Activated CD4-positive, alpha-beta T cell treated with anti-CD3 and anti-CD28 coated beads, Interleukin-2, Interleukin-6, amounts not matched to agents 100 ng/mL and 50 ng/mL, durations not matched to agents 16 hours and 8 hours (primary cell): ENCODE data around the gene PPFIA4.

Source experiments
- DNase-seq: peaks from one replicate; pipeline ENCODE4 v3.0.0-alpha.2; 2020

PPFIA4 gene

DNA sequence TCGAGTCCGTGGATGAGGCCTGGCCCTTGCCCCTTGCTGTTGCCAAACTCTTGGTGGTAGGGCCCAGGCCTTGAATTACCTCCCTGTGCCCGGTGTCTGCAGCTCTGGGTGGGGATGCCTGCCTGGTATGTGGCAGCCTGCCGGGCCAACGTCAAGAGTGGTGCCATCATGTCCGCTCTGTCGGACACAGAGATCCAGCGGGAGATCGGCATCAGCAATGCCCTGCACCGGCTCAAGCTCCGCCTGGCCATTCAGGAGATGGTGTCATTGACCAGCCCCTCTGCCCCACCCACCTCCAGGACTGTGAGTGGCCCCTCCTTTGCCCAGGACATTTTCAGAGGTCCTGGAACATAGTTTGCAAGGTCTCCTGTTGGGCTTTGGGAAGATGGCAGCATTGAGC, 33.8 kb downstream of the PPFIA4 start:
- DNase-seq = no peak

DNA sequence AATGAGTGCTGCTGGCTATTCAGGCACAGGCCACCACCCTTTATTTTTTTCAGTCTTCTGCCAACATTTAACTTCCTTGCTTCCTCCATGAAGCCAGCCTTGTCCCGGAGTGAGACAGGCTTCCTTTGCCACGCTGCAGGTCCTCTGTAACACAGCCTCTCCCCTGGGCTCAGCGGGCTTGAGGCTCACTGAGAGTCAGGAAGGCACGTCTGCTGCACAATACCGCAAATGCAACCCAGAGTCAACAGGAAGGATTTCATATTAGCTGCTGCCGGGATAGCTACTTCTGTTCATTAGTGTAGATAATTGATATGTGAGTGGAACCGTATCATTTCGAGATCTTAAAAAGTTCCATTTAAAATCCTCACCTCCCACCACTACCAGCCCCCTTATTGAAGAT, 37.0 kb downstream of the PPFIA4 start:
- no peak for DNase-seq

DNA sequence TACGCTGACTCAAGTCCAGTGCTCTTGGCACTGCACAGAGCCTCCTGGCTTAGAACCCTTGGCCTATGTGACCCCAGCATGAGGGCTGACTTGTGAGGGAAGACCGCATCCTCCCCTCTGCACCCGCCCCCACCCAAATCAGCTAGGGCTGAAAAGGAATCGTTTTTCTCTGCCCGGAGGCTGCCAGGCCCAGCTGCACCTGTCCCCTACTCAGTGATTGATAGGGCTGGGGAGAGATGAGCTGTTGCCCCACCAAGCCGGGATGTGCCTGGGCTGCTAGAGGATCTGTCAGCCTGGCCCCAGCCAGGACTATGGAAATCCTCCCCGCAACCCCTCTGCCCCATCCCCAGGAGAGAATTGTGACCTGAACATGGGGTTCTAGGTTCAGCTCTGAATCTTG, 38.9 kb downstream of the PPFIA4 start:
- DNase-seq = no peak

DNA sequence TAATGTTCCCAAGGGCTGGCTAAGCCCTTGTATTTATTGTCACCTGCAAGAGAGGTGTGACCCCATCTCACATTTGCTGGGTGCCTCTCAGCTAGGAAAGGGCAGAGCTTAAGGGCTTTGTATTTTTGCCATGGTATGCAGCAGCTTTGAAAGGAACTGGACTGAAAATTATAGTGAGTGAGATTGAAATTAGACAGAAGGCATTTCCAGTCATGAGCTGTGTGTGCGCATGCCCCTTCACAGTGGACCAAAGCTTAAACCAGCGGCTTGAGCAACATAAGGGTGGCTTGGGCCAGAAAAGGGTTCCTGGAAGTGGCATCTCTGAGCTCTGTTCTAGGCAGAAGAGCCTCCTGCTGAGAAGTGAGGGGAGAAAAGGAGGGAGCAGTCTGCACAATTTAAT, 39.7 kb downstream of the PPFIA4 start:
- no peak for DNase-seq

DNA sequence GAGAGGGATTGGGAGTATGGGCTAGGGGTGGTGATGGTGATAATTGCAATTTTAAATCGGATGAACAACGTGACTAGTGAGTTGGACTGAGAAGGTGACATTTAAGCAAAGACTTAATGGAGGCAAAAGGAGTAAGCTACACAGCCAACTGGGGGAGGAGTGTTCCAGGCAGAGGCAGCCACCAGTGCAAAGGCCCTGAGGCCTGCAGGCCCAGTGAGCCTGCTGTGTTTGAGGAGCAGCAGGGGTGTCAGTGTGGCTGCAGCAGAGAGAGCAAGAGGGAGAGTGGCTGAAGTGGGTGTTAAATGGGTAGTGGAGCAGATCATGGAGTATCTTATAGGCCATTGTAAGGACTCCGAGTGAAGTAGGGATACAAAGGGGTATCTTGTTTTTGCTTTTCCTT, 40.7 kb downstream of the PPFIA4 start:
- no peak for DNase-seq

DNA sequence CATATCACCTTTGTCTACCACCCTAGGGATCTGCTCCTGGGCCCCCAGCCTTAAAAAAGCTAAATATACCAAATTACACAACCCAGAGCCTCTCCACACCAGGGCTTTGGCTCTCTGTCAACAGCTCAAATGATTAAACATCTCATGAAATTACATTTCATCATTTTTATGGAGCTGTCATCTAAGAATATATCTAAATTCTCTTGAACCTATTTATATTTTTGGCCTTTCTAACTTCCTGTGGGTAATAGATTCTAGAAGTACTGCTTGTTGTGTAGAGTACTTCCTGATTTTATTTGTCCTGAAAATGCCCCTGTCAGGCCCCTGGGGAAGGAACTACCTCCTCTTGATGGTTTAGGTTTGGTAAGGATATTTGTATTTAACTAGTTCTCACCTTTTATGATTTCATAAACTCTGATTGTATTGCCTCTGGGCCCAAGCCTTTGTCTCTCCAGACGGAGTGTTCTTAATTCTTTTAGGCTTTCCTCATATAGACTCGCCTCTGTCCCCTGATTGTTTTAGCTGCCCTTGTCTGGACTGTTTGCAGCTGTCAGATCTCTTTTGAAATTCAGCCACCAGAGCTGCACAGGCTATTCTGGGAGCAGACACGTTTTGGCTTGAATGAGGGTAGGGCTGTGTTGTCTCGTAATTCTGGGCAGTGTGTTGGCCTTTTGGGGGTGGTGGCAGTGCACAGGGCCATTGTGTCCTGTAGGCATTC, 42.9 kb downstream of the PPFIA4 start:
- DNase-seq = no peak

DNA sequence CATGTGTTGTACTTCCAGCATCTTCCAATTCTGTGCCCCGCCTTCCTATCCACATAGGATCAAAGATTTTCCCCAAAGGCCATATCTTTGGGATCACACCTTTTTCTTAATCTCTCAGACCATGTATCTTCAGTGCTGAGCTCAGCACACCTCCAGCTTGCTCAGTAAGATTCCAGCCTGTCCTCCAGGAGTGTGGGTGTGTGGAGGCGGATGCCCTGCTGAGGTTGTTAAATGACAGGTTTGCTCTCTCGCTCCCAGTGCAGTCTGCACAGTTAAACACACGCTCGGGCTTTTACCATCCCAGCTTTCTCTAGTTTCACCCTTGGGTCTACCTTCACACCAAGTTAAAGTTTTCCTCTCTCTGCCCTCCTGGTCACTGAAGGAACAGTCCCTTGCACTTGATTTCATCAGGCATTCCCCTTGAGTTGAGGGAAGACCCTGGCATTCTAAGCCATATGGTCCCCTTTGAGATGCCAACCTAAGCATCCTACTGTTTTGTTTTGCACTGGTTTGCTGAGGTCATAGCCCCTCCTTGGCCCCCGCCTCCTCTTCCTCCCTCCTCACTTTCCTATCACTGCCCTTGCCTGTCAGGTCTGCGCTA, 45.8 kb downstream of the PPFIA4 start:
- DNase-seq = no peak

DNA sequence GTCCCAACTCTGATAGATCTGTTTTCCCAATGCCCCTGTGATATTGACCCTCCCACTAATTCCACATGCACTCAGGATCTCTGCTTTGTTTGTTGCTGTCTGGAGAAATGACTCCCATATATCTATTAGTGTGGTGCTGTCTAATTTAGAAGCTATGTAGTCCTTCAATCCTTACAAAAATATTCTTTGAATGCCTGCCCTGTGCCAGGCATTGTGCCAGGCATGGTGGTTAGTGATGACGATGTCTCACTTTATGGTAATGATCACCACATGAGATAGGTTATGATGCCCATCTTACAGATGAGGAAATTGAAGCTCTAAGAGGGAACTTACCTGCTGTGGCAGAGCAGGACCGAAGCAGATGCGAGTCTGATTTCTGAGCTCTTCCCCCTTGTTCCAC, 46.6 kb downstream of the PPFIA4 start:
- DNase-seq = no peak

DNA sequence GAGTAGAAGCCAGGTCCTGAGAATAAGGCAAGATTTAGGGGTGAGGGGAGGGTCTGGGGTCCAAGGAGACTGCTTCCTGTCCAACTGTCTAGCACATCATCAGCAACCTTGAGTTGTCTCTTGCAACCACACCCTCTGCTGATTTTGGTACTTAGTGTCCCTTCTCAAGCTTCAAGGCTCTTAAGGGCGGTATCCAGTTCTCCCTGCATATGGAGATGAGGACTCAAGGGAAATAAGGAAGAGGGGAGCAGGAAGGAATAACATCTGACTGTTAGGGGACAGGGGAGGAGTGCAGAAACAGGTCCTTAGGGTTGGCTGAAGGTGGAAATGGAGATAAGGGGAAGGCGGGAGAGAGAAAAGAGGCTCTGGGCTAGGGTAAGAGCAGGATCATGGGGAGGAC, 47.2 kb downstream of the PPFIA4 start:
- DNase-seq = no peak

DNA sequence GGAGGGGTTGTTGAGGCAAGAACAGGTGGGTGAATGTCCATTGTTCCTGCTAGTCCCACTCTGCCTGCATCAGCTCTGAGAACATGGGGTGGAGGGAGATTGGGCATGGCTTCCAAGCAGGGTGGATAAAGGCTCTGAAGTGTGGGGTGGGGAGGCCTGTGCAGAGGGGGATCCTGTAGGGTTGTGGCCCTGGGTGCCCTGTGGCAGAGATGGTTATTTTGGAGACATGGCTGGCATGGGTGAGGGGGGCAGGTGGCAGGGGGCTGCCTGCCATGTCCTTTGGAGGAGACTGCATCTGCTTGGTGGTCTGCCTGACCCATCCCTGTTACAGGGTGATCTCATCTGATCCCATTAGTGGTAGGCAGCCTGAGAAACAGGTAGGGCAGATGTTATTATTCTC, 48.3 kb downstream of the PPFIA4 start:
- no peak for DNase-seq

DNA sequence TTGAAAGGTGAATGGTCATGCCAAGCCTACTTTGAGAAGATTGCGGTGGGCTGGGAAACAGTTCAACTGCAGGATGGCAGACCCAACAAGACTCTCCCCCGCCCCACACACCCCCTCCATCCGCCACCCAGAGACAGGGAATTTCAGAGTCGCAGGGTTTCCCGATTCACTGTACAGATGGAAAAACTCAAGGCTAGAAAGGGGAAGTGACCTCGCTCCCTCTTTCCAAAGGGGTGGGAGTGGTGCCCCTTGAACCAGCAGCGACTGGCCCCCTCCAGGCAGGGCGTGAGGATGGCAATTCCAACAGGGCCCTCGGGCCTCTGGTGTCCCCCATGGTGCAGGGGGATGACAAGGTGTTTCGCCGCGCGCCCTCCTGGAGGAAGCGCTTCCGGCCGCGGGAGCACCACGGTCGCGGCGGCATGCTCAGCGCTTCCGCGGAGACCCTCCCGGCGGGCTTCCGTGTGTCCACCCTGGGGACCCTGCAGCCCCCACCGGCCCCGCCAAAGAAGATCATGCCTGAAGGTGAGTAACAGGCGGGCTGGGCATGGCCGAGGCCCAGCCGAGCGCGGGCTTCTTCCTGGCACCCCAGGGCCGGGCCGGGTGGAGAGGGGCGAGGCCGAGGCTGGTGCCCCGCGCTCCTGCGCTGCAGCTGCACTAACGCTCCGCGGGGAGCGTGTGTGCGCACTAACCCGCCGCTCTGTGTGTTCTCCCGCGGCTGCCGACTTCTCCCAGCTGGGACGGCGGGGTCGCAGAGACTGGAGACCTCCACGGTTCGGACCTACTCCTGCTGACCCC, 49.1 kb downstream of the PPFIA4 start:
- DNase-seq = no peak

DNA sequence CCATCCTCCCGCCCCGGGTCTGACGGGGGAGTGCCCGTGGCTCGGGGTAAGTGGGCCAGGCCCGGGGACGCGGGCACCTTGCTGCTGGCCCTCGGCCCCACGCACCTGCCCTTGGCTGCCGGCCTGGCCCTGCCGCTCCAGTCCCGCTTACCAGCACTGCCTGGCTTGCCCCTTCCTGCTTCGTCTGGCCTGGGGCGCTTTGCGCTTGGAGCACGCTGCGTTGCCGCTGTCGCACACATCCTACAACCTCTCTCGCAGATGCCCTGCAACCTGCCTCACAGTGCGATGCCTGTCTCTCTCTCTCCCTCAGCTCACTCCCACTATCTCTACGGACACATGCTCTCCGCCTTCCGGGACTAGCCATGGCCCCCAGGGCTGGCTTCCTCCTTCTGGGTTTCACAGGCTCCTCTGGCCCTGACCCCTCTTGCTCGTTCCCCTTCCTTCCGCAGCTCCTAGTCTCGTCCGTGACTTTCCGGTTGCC, 49.8 kb downstream of the PPFIA4 start:
- no peak for DNase-seq

DNA sequence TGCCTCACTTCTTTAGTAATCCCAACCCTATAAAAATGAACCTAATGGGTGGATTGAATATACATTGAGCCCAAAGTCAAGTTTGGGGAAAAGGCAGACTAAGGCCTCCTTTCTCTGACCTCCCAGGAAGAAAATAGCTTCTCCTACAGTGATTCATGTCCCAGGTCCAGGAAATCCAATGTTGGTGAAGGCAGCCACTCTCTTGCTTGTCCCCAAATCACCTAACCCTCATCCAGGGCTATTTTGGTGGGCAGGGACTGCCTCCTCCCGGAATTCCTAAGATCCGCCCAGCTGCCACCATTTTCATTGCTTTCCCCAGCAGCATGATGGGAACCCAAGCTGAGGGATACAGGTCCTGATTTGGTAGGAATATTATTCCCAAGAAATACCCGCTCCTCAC, 51.1 kb downstream of the PPFIA4 start:
- no peak for DNase-seq

DNA sequence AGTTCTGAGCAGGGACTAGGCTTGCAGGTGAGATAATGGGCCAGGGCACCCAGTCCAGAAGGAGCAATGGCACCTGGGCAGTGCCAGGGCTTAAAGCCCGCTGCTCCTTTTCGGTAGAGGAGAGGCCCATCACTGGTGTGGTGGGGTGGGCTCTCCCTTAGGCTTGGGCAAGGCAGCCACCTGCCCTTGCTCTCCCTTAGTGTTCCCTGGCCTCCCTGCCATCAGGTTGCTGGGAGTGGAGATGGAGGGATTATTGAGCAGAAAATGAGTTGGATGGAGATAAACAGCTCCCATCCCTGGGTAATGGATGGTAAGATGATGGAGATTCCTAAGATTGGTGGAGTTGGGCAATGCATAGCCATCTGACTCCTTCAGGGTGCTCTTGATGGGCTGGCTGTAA, 51.7 kb downstream of the PPFIA4 start:
- DNase-seq = no peak

DNA sequence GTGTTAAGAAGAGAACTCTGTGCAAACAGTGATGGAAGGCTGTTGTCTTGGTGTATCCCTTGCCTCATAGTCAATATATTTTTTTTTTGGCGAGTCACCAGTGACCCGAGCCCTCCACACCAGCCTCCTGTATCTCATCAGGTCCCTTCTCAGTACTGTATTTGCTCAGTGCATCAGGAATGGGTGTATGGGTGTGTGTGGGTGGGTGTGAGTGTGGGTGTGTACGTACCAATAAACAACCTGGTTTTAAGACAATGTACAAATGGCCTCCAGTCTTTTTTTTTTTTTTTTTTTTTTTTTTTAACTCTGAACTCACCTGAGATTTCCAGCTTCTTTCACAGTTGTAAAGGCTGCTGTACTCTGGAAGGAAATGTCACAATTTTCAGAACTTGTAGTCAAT, 52.2 kb downstream of the PPFIA4 start:
- no peak for DNase-seq

DNA sequence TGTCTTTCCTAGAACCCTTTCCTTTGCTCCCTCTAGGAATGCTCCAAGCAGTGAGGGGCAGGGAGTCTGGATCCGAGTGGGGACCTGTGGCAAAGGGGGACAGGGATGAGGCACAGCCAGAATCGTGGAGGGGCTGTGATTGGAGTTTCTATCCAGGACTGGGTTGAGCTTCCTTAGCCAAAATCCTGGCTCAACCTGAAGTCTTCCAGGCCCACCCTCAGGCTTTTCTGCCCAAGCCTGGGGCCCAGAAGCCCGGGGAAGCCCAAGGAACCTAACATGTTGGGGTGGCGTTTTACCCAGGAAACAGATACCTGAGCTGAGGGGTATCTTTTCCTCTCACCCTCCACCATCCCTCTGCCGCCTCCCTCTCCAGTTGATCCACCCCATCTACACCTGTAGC, 54.2 kb downstream of the PPFIA4 start:
- no peak for DNase-seq

DNA sequence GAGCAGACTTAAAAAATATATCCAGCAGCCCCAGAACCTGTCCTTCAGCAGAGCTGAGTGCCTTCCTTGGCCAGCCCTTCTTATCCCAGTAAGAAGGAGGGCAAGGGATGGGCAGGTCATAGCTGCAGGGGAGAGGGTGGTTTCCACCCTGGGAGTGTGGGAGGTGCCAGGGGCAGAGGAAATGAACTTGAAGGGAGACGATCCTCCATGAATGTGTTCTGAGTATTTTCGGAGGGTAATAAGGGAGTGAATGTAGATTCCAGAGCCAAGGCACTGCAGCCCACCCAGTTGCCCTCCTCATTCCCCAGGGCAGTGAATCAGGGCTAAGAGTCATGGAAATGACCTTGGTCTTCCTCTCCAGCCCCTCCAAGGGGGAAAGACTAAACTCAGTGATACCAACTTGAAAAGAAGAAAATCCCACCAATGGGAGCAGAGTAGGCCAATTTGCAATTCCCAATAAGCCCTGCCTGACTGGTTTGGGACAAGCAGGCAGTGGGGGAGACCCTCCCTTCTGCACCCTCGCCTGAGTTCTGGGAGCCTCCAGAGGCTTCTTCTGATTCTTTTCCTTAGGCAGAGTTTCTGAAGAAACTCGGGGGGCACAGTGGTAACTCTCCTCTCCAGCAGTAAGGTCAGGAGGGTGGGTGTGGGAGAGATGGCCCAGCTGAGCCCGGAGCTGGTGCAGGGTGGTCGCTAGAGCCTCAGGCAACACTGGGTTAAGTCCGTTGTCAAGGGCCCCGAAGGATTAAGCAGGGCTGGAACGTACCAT, 55.4 kb downstream of the PPFIA4 start:
- no peak for DNase-seq

DNA sequence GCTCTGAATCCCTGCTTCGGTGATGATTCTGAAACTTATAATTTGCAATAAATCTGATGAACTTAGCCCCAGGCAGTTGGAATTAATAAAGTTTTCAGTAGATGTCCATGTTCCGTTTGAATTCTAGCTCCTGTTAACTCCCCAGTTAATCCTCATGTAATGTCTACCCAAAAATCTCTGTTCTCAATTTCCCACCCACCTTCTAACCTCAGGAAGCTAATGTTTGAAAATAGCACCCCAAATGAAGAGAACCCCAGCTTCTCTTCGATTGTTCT, 55.9 kb downstream of the PPFIA4 start:
- no peak for DNase-seq

DNA sequence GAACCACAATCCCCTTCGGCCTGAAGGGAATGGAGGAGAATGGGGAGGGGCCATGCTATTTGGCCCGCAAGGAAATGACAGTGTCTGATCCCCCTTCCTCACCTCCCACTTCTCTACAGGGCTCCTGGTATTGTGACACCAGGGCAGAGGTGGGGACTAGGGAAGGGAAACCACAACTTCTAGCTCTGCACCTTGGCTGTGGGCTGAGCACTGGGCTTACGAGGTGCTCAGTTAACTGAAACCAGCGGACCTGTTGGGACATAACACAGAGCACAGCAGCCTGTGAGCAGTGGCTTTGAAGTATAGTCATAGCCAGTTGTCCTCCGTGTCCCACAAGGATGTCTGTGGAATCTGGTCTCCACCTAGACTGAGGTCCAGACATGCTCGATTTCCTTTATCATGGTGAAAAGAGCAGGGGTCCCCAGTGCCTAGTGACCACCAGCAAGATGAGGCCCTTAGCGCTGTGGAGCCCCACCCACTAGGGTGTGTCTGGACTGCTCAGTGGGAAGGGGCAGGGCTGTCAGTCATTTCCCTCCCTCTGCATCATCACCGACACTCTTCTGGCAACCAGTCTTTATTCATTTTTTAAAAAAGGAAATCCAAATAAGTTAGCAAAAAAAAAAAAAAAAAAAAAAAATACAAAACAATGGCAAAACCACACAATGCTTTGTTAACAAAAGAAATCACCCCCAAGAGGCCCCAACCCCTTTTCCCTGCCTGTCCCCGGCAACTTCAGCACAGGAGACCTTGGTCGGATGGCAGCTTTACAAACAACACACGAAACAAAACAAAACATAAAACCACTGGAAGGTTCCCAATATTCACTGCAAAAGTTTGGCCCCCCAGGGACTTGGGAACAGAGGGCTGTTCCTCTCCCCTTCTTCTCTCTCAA, 56.5 kb downstream of the PPFIA4 start:
- DNase-seq = no peak

DNA sequence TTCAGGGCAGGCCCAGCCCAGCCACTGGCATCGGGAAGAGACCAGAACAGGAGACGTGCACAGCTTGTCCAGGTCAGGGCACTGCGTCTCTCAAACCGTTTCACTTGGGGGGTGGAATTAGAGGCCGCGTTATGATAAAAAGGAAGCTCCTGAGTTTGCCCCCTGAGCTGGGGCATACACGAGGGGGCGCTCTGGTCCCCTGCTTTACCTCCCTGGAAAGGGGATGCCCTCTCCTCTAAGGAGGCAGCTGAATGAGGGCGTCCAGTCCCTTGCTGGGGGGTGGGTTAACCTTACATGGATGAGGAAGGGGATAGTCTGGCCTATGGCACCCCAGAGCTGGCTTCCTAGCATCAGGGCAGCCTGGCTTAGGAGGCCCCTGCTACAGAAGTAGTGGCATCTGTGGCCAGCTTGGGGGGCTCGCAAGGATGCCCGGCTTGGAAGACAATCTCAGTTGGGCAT, 57.2 kb downstream of the PPFIA4 start:
- no peak for DNase-seq

DNA sequence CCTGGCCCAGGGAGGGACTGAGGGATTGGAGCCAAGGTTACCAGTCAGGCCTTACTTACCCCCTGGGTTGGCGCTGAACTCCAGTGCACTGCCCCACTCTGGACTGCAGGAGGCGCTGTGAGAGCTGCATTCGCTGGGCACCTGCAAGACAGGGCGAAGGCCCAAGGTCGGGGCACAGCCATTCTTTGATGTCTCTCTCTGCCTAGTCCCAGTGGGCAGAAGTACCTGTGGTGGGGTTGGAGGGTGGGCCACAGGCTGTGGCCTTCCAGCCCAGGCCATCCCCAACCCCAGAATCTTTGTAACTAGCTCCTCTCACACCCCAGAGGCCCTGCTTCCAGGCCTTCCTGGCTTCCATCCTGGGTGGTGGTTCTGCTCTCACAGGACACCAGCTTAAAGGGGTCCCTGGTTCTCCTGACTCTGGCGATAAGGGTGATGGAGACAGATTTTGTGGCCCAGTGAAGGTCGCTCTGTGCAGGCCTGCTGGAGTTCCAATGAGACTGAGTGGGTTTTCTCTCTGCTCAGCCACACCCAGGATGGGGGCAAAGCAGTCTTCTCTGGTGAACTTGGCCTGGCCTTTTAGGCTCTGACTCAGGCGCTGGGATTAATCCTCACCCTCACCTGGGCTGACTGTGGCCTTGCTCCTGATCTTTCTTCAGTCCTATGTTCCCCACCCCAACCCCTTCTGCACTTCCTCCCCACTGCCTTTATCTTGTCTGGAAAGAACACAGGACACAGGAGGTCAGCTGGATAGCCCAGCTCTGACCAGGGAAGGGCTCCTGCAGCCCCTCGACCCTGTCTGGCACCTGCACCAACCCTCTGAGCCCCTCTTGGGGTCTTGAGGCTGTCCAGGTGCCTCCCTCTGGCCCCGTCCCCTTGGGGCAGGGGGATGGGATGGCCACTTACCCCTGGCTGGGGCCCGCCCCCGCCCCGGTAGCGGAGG, 58.6 kb downstream of the PPFIA4 start:
- DNase-seq = peak; percentile 51
